ENCODE results near the gene TM7SF2.

DNA sequence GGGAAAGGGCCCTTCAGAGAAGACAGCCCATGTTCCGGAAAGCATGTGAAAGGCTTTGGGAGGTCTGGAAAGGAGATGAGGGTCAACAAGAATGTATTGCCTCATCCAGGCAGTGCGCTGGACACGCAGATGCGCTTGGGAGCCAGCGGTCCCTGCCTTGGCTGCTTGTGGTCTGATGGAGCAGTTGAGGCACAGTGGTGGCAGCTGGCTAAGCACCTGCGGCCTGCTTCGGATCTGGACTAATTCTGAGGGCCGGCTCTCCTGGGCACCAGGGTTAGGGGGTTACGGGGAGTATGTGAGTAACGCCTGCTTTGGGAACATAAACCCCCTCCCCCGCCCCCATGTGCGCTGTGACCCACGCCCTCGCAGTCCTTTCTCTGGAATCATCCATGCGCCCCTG, 4.6 kb upstream of the TM7SF2 start:
- TF ChIP-seq, protein P1, sequence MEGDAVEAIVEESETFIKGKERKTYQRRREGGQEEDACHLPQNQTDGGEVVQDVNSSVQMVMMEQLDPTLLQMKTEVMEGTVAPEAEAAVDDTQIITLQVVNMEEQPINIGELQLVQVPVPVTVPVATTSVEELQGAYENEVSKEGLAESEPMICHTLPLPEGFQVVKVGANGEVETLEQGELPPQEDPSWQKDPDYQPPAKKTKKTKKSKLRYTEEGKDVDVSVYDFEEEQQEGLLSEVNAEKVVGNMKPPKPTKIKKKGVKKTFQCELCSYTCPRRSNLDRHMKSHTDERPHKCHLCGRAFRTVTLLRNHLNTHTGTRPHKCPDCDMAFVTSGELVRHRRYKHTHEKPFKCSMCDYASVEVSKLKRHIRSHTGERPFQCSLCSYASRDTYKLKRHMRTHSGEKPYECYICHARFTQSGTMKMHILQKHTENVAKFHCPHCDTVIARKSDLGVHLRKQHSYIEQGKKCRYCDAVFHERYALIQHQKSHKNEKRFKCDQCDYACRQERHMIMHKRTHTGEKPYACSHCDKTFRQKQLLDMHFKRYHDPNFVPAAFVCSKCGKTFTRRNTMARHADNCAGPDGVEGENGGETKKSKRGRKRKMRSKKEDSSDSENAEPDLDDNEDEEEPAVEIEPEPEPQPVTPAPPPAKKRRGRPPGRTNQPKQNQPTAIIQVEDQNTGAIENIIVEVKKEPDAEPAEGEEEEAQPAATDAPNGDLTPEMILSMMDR (IDR thresholded peaks at IDR 0.05) = no peak
- TF ChIP-seq POLR2AphosphoS5 (IDR thresholded peaks at IDR 0.05) (no peak), POLR2A (IDR thresholded peaks at IDR 0.05) (no peak), EP300 (IDR thresholded peaks at IDR 0.05; ENCODE audit: low read depth) (no peak)
